Activated CD4-positive, alpha-beta T cell treated with anti-CD3 and anti-CD28 coated beads, Interleukin-2, amount 50 U/mL, for 16 hours (primary cell): ENCODE data around the gene RGS19.

ENCODE experiments used
- DNase-seq: peaks from one replicate; pipeline ENCODE4 v3.0.0-alpha.2; 2020

The RGS19 gene

GRCh38 chr20:64047046-64047389 lies 32.3 kb downstream of the RGS19 start:
- no peak for DNase-seq

GRCh38 chr20:64045346-64046011 lies 33.8 kb downstream of the RGS19 start:
- no peak for DNase-seq

- DNase-seq: no peak
Observed at GRCh38 chr20:64044484-64045247, 34.7 kb downstream of the RGS19 start.

- DNase-seq: no peak
Observed at GRCh38 chr20:64043768-64044167, 35.5 kb downstream of the RGS19 start.

GRCh38 chr20:64042054-64042781 lies 37.1 kb downstream of the RGS19 start:
- no peak for DNase-seq

- DNase-seq: no peak
Observed at GRCh38 chr20:64041781-64042053, 37.6 kb downstream of the RGS19 start.

- DNase-seq: no peak
Observed at GRCh38 chr20:64041040-64041780, 38.1 kb downstream of the RGS19 start.

- no peak for DNase-seq
Observed at GRCh38 chr20:64040231-64041039, 38.9 kb downstream of the RGS19 start.

- no peak for DNase-seq
Observed at GRCh38 chr20:64039293-64040160, 39.8 kb downstream of the RGS19 start.

- DNase-seq: peak; percentile 74
Observed at GRCh38 chr20:64038565-64039292, 40.6 kb downstream of the RGS19 start.

- DNase-seq: peak; percentile 31
Observed at GRCh38 chr20:64038224-64038564, 41.1 kb downstream of the RGS19 start.

GRCh38 chr20:64037498-64038213 lies 41.7 kb downstream of the RGS19 start:
- DNase-seq: peak; percentile 32

GRCh38 chr20:64037199-64037497 lies 42.2 kb downstream of the RGS19 start:
- no peak for DNase-seq

GRCh38 chr20:64036346-64037198 lies 42.7 kb downstream of the RGS19 start:
- DNase-seq: peak; percentile 37

- no peak for DNase-seq
Observed at GRCh38 chr20:64035933-64036345, 43.4 kb downstream of the RGS19 start, which contains the start of gene C20orf204. Gene C20orf204 (plus strand): TSS chr20:64036182. CDS start chr20:64036324, 142 bp downstream.

GRCh38 chr20:64035066-64035932 lies 44.0 kb downstream of the RGS19 start:
- peak; percentile 79 for DNase-seq

- DNase-seq: no peak
Observed at GRCh38 chr20:64033981-64034493, 45.3 kb downstream of the RGS19 start.
